NCI-H1417 treated with DMSO at 0.1 percent for 48 hours (cell line): Measurements from ENCODE around the gene ELP6.
"Not testable (repeated sequence)": the region's sequence is repeated elsewhere in the genome, so short reads cannot be mapped to it uniquely, and the experiment has no call there.

Experiments
- DNase-seq: peaks from one replicate; lab custom pipeline; 2025; lab: John Stamatoyannopoulos, UW

Gene ELP6

DNA sequence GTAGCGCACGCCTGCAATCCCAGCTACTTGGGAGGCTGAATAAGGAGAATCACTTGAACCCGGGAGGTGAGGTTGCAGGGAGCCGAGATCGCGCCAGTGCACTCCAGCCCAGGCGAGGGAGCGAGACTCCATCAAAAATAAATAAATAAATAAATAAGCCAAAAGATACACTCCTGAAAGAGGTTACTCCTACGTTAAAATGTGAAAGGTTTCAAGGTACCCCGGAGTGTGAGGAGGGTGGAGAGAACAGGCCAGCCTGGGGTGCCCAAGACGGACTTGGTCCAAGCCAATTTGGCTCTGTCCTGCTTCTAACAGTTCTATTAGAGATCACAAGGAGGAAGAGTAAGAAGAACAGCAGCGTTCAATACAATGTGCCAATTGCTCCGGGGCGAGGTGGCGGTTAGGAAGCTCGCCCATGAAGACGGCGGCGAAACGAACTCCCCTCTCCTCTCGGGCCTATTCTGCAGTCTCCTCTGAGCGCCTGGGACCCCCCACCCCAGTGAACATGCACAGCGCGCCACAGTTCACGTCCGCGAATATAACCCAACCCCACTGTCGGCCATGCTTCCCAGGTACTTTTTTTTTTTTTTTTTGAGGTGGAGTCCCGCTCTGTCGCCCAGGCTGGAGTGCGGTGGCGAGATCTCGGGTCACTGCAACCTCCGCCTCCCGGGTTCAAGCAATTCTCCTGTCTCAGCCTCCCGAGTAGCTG lies 942 bp downstream of the ELP6 start:
- DNase-seq = no peak

DNA sequence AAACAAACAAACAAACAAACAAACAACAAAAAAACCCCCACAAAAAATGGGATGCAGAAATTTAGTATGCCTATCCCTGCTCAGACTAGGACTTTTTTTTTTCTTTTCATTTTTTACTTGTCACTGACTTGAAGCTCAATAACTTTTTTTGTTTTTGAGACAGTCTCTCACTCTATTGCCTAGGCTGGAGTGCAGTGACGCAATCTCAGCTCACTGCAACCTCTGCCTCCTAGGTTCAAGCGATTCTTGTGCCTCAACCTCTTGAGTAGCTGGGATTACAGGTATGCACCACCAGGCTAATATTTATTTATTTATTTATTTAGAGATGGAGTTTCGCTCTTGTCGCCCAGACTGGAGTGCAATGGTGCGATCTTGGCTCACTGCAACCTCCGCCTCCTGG lies 8.2 kb downstream of the ELP6 start:
- DNase-seq = not testable (repeated sequence)

DNA sequence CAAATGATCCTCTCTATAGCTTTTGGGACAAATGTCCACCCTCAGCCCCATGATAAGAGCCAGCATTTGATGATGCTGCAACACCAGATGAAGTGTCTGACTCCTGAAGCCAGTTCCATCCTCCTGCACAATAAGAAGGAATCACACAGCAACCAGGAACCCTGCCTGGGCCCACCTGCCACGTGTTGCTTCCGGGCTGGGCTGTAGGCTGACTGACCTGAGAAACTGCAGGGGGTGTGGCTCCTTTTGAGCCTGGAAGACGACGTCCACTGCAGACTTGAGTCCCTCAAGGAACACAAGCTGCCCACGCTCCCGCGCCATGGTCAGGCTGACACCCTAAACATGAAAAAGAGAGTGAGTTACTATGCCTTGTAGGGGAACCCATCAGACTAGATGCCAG lies 9.4 kb downstream of the ELP6 start:
- no peak for DNase-seq

DNA sequence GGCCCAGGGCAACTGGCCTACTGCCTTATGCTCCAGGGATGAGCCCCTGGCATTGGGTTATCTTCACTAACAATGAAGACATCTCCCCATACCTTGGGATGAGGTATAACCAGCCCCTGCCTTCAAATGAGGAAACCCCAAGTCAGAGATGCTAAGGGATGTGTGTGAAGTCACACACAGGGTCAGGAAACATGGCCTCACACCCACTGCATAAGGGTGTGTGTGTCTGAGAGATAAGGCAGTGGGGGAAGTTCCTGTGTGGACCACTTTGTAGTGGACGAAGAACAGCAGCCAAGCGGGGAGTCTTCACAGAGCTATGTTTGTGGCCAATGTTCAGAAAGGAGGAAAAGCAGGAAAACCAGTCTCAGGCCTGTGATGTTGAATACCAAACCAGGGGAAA lies 10.5 kb downstream of the ELP6 start:
- no peak for DNase-seq

DNA sequence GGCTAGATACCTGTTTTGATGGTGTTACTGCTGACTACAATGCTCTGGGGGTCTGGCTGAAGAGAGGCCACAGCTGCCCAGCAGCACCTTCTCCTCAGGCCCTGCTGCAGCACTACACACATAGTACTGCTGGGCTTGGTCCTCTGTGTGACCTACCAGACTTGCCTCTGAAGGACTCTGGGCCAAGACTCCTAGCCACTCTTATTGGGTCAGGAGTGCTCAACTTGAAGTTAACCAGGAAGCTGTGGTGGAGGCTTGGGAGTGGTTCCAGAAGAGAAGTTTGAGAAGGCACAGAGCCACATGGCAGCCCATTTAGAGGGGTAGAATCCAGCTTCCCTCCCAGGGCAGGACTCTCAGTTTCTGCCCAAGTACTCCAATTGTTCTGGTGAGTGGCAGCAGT lies 16.6 kb downstream of the ELP6 start:
- no peak for DNase-seq

DNA sequence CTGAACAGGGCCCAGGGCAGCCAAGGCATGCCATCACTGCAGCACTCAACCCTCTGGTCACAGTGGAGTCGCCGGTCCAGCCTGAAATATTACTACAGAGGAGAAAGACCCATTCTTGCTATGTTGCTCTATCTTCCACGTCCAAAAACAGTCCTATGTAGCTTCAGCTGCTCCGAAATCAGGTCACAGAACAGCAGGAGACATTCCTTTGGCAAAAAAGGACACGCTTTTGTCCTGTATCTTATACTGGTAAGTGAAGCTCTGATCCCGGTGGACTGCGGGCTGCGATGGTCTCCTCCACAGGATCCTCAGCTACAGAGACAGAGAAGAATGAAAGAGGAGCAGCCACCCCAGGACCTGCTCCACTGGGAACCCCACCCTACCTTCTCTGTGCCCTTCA lies 17.6 kb downstream of the ELP6 start:
- no peak for DNase-seq

DNA sequence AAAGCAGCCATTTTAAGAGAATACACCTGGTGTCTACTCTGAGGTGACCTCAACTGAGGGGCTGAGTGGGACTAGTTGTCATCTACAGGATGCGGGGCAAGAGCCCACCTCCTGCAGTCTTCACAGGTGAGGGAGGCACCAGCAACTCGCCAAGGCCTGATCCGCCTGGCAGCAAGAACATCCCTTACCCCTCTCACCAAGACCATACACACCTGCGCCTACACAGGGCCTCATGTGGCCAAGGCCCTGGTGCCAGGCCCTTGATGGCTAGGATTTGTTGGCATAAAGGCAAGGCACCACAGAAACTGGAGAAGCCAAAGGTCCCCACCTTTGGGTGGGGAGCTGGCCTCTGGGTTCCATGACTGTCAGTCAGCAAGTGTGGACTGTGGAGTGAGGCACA lies 18.4 kb downstream of the ELP6 start:
- DNase-seq = no peak

- DNase-seq = no peak
These were observed 21.7 kb downstream of the ELP6 start for GRCh38 chr3:47491777-47492176.

DNA sequence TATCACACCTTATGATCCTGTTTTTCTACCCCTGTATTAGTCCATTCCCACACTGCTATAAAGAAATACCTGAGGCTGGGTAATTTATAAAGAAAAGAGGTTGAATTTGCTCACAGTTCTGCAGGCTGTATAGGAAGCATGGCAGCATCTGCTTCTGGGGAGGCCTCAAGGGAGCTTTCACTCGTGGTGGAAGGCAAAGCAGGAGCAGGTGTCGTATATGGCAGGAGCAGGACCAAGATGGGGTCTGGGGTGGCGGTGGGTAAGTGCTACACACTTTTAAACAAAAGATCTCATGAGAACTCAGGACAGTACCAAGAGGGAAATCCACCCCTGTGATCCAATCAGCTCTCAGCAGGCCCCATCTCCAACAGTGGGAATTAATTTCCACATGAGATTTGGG lies 22.3 kb downstream of the ELP6 start:
- no peak for DNase-seq

GRCh38 chr3:47487265-47487664 lies 26.2 kb downstream of the ELP6 start:
- DNase-seq = no peak

GRCh38 chr3:47485812-47486211 lies 27.7 kb downstream of the ELP6 start:
- DNase-seq = no peak

GRCh38 chr3:47482366-47482765 lies 31.1 kb downstream of the ELP6 start:
- no peak for DNase-seq

DNA sequence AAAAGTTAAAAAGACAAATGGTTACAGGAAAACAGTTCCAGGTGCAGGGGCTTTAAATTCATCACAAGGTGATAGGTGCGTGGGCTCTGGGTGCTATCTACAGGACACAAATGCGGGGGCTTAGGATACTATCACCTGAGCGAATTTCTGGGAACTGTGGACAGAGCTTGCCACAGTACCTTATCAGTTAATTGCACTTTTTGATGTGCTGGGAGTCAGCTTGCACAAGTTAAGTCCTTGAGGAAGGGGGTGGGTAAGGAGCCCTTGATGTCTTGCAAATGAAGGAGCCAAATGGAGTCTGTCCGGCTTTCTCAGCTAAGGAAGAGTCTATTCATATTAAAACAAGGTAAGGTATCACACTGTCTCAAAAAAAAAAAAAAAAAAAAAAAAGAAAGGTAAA lies 31.7 kb downstream of the ELP6 start:
- not testable (repeated sequence) for DNase-seq

- not testable (repeated sequence) for DNase-seq
These were observed 33.2 kb downstream of the ELP6 start for GRCh38 chr3:47480267-47480666.

GRCh38 chr3:47479826-47480160 lies 33.7 kb downstream of the ELP6 start:
- DNase-seq = no peak

- DNase-seq = no peak
These were observed 35.5 kb downstream of the ELP6 start for GRCh38 chr3:47478022-47478421.

DNA sequence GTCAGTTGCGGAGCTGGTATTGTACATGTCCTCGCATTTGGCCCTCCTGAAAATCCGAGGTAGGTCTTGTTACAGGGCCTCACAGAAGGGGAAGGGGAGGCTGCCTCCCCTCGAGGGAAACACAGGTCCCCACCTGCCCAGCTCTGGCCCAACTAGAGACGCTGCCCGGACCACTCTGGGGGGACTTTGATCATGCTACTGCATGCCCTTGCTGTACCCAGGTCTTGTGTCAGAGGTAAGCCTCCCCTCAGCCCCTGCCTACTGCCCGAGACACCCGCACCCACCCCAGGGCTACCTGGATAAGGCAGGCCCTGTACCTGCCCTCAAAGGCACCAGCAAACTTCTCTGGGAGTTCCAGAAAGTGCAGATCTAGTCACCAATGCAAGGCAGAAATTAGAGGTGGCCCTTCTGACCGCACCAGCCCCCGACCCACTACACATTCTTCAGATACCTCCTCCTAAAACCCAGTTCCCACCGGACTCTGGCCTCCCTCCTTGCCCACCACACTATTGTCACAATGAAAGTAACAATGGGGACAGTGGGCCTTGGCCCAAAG lies 36.8 kb downstream of the ELP6 start:
- no peak for DNase-seq

DNA sequence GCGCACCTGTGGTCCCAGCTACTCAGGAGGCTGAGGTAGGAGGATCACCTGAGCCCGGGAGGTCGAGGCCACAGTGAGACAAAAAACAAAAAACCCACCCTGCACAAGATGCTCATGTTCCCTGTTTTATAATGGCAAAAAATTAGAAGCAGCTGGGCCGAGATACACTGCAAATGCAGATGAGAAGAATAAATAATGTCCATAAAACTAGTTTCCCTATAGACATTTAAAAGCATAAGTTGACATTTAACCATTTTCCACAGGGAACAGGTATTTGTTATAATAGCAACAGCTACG lies 37.2 kb downstream of the ELP6 start:
- no peak for DNase-seq

DNA sequence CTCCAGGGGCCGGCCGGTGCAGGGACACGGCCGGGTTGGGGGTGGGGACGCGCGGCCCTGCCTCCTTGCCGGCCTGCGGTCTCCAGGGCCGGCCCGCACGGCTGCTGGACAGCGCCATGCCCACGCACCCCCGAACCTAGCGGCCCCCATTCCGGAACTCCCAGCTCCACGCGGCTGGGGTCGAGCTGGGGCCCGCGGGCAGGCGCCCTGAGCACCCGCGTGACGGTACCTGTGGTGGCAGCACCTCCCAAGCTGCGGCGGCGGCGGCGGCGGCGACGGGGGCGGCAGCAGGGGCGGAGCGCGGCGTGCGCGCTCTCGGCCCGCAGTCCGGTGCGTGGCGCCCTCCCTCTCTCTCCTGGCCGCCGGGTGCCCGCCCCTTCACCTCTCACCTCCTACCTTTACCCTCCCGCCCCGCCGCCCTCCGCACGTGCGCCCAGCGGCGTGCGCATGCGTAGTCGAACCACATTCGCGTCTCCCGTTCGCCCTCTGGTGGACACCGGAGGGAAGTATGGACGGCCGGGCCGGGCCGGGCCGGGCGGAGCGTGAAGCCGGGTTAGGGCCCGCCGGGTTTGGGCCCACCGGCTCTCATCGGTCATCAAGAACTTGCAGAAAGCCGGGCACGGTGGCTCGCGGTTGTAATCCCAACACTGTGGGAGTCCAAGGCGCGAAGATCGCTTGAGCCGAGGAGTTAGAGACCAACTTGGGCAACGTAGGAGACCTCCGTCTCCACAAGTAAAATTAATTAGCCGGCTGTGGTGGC lies 37.8 kb downstream of the ELP6 start, which contains the start of gene SCAP:
TSS of gene SCAP (minus strand) at position 372 of the 760 bp plus-strand sequence. CDS start 32,948 bp downstream, outside the sequence.
- peak; percentile 37 for DNase-seq

GRCh38 chr3:47475029-47475569 lies 38.4 kb downstream of the ELP6 start:
- no peak for DNase-seq

- DNase-seq = no peak
These were observed 40.1 kb downstream of the ELP6 start for GRCh38 chr3:47473391-47473790.

GRCh38 chr3:47469616-47470015 lies 43.9 kb downstream of the ELP6 start:
- no peak for DNase-seq

DNA sequence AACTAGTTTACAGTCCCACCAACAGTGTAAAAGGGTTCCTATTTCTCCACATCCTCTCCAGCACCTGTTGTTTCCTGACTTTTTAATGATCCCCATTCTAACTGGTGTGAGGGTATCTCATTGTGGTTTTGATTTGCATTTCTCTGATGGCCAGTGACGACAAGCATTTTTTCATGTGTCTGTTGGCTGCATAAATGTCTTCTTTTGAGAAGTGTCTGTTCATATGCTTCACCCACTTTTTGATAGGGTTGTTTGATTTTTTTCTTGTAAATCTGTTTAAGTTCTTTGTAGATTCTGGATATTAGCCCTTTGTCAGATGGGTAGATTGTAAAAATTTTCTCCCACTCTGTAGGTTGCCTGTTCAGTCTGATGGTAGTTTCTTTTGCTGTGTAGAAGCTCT lies 45.2 kb downstream of the ELP6 start:
- not testable (repeated sequence) for DNase-seq
